ENCODE data around the gene SIRT2.

DNA sequence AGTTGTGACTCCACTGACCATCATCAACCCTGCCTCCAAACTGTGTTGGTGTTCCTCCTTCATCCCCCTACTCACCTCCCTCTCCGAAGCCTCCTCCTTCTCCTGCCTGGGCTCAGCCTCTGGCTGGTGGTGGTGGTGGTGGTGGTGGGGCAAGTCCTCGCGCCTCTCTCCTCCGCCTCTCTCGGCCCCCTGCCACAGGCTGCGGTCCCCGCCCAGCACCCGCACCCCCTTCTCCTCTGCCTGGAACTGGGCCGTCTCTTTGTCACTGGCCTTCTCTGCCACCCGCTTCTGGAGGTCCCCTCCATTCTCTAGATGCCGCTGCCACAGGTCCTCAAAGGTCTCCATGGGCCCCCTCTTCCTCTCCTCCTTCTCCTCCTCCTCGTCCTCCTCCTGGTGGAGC is 11.1 kb upstream of the SIRT2 start:
- TF ChIP-seq, protein P1, sequence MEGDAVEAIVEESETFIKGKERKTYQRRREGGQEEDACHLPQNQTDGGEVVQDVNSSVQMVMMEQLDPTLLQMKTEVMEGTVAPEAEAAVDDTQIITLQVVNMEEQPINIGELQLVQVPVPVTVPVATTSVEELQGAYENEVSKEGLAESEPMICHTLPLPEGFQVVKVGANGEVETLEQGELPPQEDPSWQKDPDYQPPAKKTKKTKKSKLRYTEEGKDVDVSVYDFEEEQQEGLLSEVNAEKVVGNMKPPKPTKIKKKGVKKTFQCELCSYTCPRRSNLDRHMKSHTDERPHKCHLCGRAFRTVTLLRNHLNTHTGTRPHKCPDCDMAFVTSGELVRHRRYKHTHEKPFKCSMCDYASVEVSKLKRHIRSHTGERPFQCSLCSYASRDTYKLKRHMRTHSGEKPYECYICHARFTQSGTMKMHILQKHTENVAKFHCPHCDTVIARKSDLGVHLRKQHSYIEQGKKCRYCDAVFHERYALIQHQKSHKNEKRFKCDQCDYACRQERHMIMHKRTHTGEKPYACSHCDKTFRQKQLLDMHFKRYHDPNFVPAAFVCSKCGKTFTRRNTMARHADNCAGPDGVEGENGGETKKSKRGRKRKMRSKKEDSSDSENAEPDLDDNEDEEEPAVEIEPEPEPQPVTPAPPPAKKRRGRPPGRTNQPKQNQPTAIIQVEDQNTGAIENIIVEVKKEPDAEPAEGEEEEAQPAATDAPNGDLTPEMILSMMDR (IDR thresholded peaks at IDR 0.05 in 4 of 5, conservative IDR thresholded peaks at IDR 0.05 in 1 of 5): no peak
- no peak for TF ChIP-seq POLR2A (IDR thresholded peaks at IDR 0.05)
